Kasumi-1 (cell line): ENCODE results near the gene NT5M.
"Not testable (repeated sequence)": the region's sequence is repeated elsewhere in the genome, so short reads cannot be mapped to it uniquely, and the experiment has no call there.

Source experiments
- DNase-seq, 2 experiments: peaks; one replicate each; lab custom pipeline; 2025; lab: John Stamatoyannopoulos, UW

Gene NT5M

DNA sequence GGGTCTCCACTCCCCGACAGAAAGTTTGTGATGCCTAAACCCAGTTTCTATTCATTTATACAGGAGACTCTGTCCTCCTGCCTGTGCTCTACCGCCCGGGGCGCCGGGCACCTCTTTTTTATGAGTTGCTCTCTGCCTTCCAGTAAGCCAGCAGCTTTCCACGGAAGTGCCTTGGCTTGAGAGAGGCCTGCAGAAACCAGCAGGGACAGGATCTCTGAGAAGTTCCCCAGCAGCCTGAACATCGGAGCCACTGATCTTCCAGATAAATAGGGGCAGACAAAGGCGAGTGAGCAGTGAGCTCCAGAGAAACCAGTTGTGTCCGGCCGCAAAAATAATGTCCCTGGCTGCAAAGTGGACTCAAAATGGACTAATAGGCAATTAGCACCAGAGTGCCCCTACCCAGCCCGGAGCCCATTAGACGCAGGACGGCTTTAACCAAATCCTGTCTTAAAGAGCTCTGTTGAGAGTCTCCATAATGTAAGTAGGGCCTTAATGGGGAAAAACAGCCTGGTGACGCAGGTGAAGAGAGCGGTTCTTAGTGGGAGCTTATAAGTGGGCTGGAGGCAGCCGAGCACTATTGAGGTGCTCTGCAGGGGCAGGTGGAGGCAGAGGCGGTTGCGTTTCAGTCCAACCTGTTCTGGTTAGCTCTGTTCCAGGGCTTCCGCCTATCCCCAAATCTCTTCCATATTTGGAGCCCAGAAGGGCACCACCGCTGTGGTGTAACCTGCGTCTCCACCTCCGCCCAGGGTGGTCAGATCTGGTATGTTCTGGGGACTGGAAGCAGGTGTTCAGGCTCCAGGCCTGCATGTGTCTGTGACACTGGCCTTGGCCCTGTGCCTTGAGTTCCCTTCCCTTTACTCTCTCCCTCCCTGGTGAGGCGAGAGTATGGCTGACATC lies 74.1 kb downstream of the NT5M start:
- DNase-seq: no peak

DNA sequence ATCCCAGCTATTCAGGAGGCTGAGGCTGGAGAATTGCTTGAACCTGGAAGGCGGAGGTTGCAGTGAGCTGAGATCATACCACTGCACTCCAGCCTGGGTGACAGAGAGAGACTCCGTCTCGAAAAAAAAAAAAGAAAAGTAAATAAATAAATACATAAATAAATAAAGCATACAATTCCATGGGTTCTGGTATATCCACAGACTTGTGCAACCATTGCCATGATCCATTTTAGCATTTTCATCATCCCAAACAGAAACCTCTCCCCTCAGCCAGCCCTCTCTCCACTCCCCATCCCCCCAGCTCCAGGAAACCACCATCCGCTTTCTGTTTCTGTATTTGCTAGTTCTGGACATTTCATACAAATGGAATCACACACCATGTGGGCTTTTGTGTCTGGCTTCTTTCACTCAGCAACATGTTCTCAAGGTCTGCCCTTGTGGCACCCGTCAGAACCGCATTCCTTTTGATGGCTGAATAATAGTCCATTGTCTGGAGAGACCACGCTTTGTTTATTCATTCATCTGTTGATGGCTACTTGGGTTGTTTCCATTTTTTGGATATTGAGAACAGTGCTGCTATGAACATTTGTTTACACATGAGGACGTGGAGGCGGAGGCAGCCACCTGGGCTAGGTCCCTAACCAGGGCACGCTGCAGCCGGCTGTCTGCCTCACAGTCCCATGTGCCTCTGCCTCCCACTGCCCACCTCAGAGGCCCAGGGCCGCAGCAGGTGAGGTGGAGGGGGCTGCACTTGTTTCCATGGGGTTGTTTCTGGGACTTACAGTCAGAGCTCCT lies 76.2 kb downstream of the NT5M start:
- no peak for DNase-seq

- DNase-seq: no peak
These were observed 77.2 kb downstream of the NT5M start for GRCh38 chr17:17380145-17380925.

- no peak for DNase-seq
These were observed 78.4 kb downstream of the NT5M start for GRCh38 chr17:17381446-17382064.

DNA sequence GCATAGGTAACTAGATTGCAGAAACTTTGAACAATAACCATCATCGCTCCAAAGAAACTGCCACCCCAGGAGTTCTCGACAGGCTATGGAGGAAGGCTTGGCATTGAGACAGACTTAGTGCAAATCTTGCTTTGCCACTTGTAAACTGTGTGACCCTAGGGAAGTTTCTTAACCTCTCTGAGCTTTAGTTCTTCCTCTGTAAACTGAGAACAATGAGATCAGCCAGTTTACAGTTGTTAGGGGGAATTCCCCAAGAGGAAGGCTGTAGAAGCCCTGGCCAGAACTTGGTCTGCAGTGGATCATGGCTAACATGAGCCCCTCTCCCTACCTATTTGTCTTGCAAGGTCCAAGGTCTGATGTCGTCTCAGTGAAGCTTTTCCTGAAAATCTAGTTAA lies 78.9 kb downstream of the NT5M start:
- no peak for DNase-seq

- no peak for DNase-seq
These were observed 79.8 kb downstream of the NT5M start for GRCh38 chr17:17382971-17383370.

GRCh38 chr17:17383431-17384290 lies 80.5 kb downstream of the NT5M start:
- DNase-seq: not testable (repeated sequence)

DNA sequence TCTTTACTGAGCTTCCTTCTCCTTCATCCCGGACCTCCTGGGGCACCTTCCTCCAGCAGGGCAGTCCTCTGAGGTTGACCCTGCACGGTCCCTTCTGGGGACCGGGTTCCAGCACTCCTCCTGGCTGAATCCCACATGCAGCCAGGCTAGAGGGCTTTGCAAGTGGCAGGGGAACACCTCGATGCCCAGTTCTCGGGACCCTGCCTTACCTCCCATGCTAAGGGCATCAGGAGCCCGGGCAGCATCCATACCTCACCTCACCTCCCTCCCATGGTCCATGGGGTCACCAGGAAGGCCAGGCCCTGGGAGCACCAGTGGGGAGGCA lies 81.1 kb downstream of the NT5M start:
- DNase-seq: no peak

GRCh38 chr17:17384961-17385360 lies 81.8 kb downstream of the NT5M start:
- DNase-seq: no peak

GRCh38 chr17:17385491-17385890 lies 82.3 kb downstream of the NT5M start:
- no peak for DNase-seq

GRCh38 chr17:17386094-17386800 lies 83.1 kb downstream of the NT5M start:
- no peak for DNase-seq

GRCh38 chr17:17387017-17387497 lies 83.9 kb downstream of the NT5M start:
- DNase-seq: no peak

GRCh38 chr17:17387498-17388362 lies 84.6 kb downstream of the NT5M start:
- no peak for DNase-seq

DNA sequence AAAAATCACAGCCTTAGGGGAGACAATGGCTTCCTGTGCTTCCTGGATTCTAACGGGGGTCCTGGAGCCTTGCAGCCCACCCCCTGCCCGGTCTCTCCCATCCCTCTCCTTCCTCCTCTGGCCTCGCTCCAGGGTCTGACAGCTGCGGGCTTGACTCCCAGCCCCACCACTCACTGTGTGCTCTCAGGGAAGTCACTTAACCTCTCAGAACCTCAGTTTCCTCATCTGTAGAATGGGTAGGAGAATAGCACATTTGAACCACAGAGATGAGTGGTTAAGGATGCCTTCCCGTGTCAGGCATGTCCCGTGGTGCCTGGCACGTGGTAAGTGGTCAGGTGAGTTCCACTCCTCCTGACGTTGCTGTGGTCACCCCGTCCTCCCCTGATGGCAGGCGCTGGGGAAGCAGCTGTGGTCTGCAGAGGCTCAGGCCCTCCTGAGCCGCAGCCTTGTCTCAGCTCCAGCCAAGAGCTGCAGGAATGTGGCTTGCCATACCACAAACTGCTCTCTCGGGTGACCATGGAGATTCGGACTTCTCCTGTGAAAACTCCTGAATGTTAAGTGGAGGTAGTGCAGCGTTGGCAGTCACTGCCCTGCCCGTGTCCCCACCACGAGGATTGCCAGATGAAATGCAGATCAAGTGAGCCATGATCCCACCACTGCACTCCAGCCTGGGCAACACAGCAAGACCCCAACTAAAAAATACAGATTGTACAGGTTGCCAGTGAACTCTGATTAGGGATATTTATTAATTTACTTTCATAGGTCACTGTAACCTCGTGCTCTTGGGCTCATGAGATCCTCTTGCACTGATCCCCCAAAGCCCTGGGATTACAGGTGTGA lies 85.7 kb downstream of the NT5M start:
- no peak for DNase-seq

DNA sequence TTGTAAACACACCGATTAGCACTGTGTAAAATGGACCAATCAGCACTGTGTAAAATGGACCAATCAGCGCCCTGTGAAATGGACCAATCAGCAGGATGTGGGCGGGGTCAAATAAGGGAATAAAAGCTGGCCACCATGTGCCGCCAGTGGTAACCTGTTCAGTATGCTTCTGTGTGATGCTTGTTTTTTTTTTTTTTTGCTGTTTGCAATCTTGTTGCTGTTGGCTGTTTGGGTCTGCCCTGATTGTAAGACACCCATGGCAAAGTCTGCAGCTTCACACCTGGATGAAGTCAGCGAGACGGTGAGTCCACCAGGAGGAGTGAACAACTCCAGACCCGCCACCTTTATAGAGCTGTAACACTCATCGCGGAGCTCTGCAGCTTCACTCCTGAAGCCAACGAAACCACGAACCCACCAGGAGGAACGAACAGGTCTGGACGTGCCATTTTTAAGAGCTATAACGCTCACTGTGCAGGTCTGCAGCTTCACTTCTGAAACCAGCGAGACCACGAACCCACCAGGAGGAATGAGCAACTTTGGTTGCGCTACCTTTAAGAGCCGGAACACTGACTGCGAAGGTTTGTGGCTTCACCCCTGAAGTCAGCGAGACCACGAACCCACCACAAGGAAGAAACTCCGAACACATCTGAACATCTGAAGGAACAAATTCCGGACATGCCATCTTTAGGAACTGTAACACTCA lies 88.6 kb downstream of the NT5M start:
- DNase-seq: no peak

- no peak for DNase-seq
These were observed 90.8 kb downstream of the NT5M start for GRCh38 chr17:17393976-17394375.

DNA sequence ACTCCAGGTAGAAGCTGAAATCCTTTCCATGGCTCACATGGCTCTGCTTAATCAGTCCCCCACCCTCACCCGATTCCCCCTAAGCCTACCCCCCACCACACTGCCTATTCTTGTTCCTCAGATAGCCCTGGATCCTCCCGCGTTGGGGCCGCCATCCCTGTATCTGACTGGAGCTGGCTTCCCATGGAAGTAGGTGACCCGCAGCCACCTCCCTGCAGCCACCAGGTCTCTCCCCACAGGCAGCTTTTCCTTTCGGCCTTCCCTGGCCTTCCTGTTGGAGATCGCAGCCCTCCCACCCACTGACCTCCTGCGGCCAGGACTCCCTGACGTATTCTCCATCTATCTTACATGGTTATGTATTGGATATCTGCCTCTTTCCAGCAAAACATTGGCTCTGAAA lies 91.3 kb downstream of the NT5M start:
- DNase-seq: no peak
